Testis (tissue), 3 donors: ENCODE measurements around the gene AKIP1. TPM values are rescaled to one million over a fixed set of nuclear protein-coding genes. Genes with fewer than 3 reads are reported as not detected.

Source experiments
- DNase-seq: peaks from one replicate; pipeline ENCODE4 v3.0.0-alpha.2; 2019
- H3K27ac ChIP-seq, 2 donors: fragments of 200-600 bp; sonication (generic); one replicate each; pipeline ENCODE4 v1.5.1; 2019
- H3K27me3 ChIP-seq: fragments of 200-600 bp; sonication (generic); one replicate; pipeline ENCODE4 v1.5.1; 2019
- H3K36me3 ChIP-seq: fragments of 200-600 bp; sonication (generic); one replicate; pipeline ENCODE4 v1.5.1; 2017; ENCODE audit warnings: low read depth; ENCODE audit errors: missing control alignments
- H3K4me1 ChIP-seq: fragments of 200-600 bp; sonication (generic); one replicate; pipeline ENCODE4 v1.5.1; 2019
- H3K4me3 ChIP-seq, 2 donors: fragments of 200-600 bp; sonication (generic); one replicate each; pipeline ENCODE4 v1.5.1; 2017 to 2019
- H3K9me3 ChIP-seq: fragments of 200-600 bp; sonication (generic); one replicate; pipeline ENCODE4 v1.5.1; 2017
- CTCF ChIP-seq, 3 experiments: fragments of 450-650 bp in 2 of 3; fragments of 200-600 bp in 1 of 3; sonication (generic) in 1 of 3; IDR thresholded peaks; one replicate each; pipeline ENCODE4 v1.5.1; 2016 to 2019; ENCODE audit warnings: antibody characterized with exemption in 3 of 3, mild to moderate bottlenecking in 2 of 3, moderate library complexity in 1 of 3
- POLR2A ChIP-seq: fragments of 450-650 bp; IDR thresholded peaks from one replicate; pipeline ENCODE4 v1.6.1; 2017; ENCODE audit warnings: antibody characterized with exemption, mild to moderate bottlenecking, moderate library complexity
- WGBS, 2 donors: methylation state at CpG; one replicate each; pipeline ENCODE4 v1.1.5; 2018; 5-methylcytosine and 5-hydroxymethylcytosine counted together
- intact Hi-C: fragments of 100-400 bp; cut with DNase I; formaldehyde crosslinking; loops from one replicate; pipeline ENCODE4 v1.15.1; 2023; ENCODE audit warnings: low total_unique reads
- polyA plus RNA-seq: library from polyadenylated mRNA; stranded (reverse); fragments of 350-450 nt; fragmentation: Illumina TruSeq; extraction: RNeasy Lipid Tissue Mini Kit (QIAGEN cat#74804); gene quantifications from one replicate; pipeline ENCODE4 v1.2.3, GENCODE V29; 2014; ENCODE audit warnings: low read depth, low replicate concordance; ENCODE audit not compliant: insufficient read depth
- total RNA-seq, 2 donors: library from RNA; depleted of rRNA; stranded (reverse); fragments of >200 nt; gene quantifications; one replicate each; pipeline ENCODE4 v1.2.3, GENCODE V29; 2016

AKIP1 gene
- total and polyA plus RNA-seq, 3 donors from 2014 or later, result 30.9 to 40.4 (median 38.5) TPM

DNA sequence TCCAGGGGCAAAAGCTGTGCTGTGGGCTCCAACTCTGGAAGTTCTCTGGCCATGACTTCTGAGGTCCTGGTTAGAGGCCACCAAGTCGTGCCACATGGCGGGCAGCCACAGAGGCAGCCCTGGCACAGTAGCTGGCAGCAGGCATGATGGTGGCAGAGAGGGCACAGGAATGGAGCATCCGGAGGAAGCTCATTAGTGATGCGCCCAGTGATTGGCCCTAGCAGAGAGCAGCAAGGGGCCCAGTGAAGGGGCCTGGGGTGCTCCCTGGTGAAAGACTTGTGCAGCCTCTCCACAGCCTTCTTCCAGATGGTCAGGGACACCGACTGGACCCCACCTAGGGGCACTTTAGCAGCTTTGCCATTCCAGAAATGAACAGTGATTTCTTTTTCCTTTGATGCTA lies 14.7 kb downstream of the AKIP1 start:
- TF ChIP-seq CTCF (IDR thresholded peaks at IDR 0.05) (no peak), POLR2A (no peak)
- intact Hi-C loops, result no loop called here
- H3K36me3 ChIP-seq, result no peaks in the 10 kb centered on the region
- no peak overlapping the region for H3K4me3 ChIP-seq
- DNase-seq, result no peak
- H3K27me3 ChIP-seq, result no peaks in the 10 kb centered on the region
- H3K9me3 ChIP-seq, result no peaks in the 10 kb centered on the region
- H3K4me1 ChIP-seq, result no peaks in the 10 kb centered on the region
- 85 to 94% methylated on average over 5 of the region's 5 CpGs for WGBS, 2 donors
- H3K27ac ChIP-seq, result no peak overlapping the region

- H3K27ac ChIP-seq, result no peak overlapping the region
- intact Hi-C loops, result no loop called here
- DNase-seq, result no peak
- no peaks in the 10 kb centered on the region for H3K9me3 ChIP-seq
- H3K4me3 ChIP-seq, result no peak overlapping the region
- H3K4me1 ChIP-seq, result no peaks in the 10 kb centered on the region
- 78 to 94% methylated on average over 5 of the region's 5 CpGs for WGBS, 2 donors
- no peaks in the 10 kb centered on the region for H3K27me3 ChIP-seq
- TF ChIP-seq CTCF (IDR thresholded peaks at IDR 0.05), result no peak
- no peak for TF ChIP-seq POLR2A
- H3K36me3 ChIP-seq, result no peaks in the 10 kb centered on the region
Measured at GRCh38 chr11:8926236-8926635, 15.2 kb downstream of the AKIP1 start.

DNA sequence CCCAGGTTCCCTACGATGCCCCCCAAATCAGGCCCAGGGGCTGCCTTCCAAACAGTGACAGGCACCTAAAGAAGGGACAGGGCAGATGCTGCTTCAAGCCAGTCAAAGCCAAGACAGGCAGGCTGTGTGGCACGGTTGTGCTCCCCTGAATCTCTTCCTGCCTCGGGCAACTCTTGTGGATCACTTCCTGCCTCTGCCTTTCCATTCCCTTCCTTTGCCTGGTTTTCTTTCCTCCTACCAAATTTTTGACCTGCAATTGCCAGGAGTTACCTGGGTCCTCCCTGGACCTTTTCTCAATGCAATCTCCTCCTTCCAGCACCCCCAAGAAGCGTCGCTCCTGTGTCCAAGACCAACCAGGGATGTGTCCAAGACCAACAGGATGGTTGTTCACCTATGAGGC lies 16.2 kb downstream of the AKIP1 start:
- intact Hi-C loops, result no loop called here
- Histone ChIP-seq H3K27ac (no peak overlapping the region), H3K27me3 (no peaks in the 10 kb centered on the region), H3K4me3 (no peak overlapping the region), H3K4me1 (no peaks in the 10 kb centered on the region), H3K9me3 (no peaks in the 10 kb centered on the region), H3K36me3 (no peaks in the 10 kb centered on the region)
- 87% methylated on average over 5 of the region's 5 CpGs for WGBS, 2 donors
- TF ChIP-seq CTCF (IDR thresholded peaks at IDR 0.05) (no peak), POLR2A (no peak)
- DNase-seq, result no peak

GRCh38 chr11:8928205-8928604 lies 17.2 kb downstream of the AKIP1 start:
- H3K4me3 ChIP-seq, result no peak overlapping the region
- H3K27me3 ChIP-seq, result no peaks in the 10 kb centered on the region
- intact Hi-C loops, result no loop called here
- H3K36me3 ChIP-seq, result no peaks in the 10 kb centered on the region
- TF ChIP-seq POLR2A, result no peak
- TF ChIP-seq CTCF (IDR thresholded peaks at IDR 0.05), result no peak
- no peak for DNase-seq
- no peaks in the 10 kb centered on the region for H3K4me1 ChIP-seq
- H3K9me3 ChIP-seq, result no peaks in the 10 kb centered on the region
- no peak overlapping the region for H3K27ac ChIP-seq
- WGBS, 2 donors, result 93 to 95% methylated on average over 4 of the region's 4 CpGs

- Histone ChIP-seq H3K4me1 (no peaks in the 10 kb centered on the region), H3K36me3 (no peaks in the 10 kb centered on the region), H3K4me3 (no peak overlapping the region), H3K27ac (no peak overlapping the region), H3K27me3 (no peaks in the 10 kb centered on the region), H3K9me3 (no peaks in the 10 kb centered on the region)
- intact Hi-C loops, result no loop called here
- no peak for DNase-seq
- WGBS, 2 donors, result 72 to 85% methylated on average over 9 of the region's 9 CpGs
- TF ChIP-seq POLR2A (no peak), CTCF (IDR thresholded peaks at IDR 0.05) (no peak)
Measured at GRCh38 chr11:8928981-8929615, 18.1 kb downstream of the AKIP1 start.
